ENCODE results near the gene CALCOCO1.
A peak's percentile ranks its signal among the peaks of the same experiment; 100 is the strongest.

- TF ChIP-seq CTCF (IDR thresholded peaks at IDR 0.05) = peak; percentile 73 to 93 (median 88)
- TF ChIP-seq POLR2A (IDR thresholded peaks at IDR 0.05) = no peak
Observed at GRCh38 chr12:53701518-53702264, 25.6 kb downstream of the CALCOCO1 start.
